ENCODE results near the gene TTC33. TPM values are rescaled to one million over a fixed set of nuclear protein-coding genes. Genes with fewer than 3 reads are reported as not detected.

TTC33 gene
- total and polyA plus RNA-seq, 2 donors = 13.2 to 38.4 TPM

DNA sequence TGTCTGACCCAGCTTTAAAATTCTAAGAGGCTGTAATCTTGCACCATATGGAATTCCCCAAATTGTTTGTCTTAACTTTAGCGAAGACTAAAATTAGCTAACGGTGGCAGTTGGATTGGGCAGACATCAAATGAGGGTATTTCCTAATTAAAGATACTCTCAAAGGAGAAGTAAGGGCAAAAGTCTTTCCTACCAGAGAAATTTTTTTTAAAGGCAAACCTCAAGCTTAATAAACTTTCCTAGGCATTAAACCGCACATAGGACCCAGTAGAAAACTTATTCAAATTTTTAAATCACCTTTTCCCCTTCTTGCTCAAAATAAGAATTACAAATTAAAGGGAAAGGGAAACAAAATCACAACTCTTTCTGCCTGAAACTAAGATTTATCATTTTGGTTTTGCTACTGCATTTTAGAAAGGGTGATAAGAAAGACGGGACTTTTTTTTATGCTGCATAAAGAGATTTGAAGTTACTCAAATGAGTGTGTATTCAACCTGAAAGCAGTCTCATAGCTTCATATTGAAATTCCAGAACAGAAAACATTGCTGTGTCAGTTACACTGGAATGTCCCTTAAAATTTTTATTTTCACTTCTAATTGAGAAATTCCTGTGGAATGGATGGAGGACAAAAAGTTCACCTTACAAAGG lies 265.2 kb downstream of the TTC33 start:
- H3K4me1 ChIP-seq (ENCODE audit: insufficient read depth) = no peaks in the 10 kb centered on the region
- no peak for DNase-seq (ENCODE audit: extremely low spot score)
- H3K4me3 ChIP-seq (ENCODE audit: low read depth, low read length) = no peak overlapping the region
- H3K27ac ChIP-seq (ENCODE audit: low read depth) = no peak overlapping the region
- H3K36me3 ChIP-seq (ENCODE audit: insufficient read depth) = no peaks in the 10 kb centered on the region
- 54% methylated on average over 4 of the region's 4 CpGs for WGBS

DNA sequence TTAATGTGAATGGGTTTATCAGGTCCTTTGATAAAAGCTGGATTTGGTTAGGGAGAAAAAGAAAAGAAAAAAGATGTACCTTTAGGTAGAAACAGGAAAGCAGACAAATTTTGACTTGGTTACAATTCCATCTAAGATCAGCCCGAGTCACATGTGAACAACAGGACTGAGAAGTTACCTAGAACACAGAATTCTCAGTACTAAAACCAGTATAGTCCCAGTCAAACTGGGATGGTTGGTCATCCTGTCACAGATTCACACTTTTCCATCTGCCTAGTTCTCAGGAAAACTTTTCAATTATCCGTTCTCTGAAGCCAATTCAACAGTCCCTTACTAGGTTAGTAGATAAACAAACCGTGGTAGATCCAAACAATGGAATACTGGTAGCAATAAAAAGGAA lies 266.3 kb downstream of the TTC33 start:
- Histone ChIP-seq H3K4me3 (ENCODE audit: low read depth, low read length) (no peak overlapping the region), H3K27ac (ENCODE audit: low read depth) (no peak overlapping the region), H3K4me1 (ENCODE audit: insufficient read depth) (no peaks in the 10 kb centered on the region), H3K36me3 (ENCODE audit: insufficient read depth) (no peaks in the 10 kb centered on the region)
- 67% methylated on average over 3 of the region's 3 CpGs for WGBS
- no peak for DNase-seq (ENCODE audit: extremely low spot score)

DNA sequence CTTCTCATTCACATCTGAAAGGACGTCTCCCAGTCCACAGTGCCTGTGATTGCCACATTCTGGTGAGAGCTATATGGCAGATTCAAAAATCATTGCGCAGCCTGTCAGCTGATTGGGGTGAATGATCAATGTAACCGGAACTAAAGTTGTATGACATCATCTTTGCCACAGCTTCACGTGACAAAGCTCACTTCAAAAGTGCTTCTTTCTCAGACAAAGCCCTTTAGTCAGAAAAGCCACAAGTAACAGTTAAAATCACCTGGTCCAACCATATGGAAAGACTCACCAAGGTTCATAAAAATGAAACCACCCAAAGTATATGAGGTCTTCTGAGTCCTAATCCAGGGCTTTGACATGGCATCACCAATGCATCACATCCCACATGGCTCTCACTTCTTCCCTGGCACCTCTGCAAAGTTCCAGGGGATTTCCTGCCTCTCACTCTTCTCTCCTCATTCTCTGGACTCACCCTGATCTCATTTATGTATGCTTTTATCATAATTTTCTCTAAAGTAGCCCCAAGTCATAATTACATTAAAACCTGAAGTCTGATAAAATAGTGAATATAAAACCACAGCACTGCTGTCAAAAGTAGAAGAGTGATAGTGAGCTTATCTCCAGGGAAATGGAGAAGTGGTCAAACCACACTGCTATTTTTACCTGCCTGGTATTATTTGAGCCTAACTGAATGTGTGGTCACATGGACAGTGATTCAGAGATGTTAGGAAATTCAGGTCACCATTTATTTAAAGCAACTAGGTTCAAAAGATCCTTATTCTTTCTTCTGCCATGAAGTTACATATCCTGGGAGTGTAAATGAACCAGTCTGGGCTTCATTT lies 269.1 kb downstream of the TTC33 start:
- WGBS = 64% methylated on average over 4 of the region's 4 CpGs
- no peak for DNase-seq (ENCODE audit: extremely low spot score)
- no peak overlapping the region for H3K27ac ChIP-seq (ENCODE audit: low read depth)
- H3K4me3 ChIP-seq (ENCODE audit: low read depth, low read length) = no peak overlapping the region
- H3K36me3 ChIP-seq (ENCODE audit: insufficient read depth) = no peaks in the 10 kb centered on the region
- H3K4me1 ChIP-seq (ENCODE audit: insufficient read depth) = no peaks in the 10 kb centered on the region

DNA sequence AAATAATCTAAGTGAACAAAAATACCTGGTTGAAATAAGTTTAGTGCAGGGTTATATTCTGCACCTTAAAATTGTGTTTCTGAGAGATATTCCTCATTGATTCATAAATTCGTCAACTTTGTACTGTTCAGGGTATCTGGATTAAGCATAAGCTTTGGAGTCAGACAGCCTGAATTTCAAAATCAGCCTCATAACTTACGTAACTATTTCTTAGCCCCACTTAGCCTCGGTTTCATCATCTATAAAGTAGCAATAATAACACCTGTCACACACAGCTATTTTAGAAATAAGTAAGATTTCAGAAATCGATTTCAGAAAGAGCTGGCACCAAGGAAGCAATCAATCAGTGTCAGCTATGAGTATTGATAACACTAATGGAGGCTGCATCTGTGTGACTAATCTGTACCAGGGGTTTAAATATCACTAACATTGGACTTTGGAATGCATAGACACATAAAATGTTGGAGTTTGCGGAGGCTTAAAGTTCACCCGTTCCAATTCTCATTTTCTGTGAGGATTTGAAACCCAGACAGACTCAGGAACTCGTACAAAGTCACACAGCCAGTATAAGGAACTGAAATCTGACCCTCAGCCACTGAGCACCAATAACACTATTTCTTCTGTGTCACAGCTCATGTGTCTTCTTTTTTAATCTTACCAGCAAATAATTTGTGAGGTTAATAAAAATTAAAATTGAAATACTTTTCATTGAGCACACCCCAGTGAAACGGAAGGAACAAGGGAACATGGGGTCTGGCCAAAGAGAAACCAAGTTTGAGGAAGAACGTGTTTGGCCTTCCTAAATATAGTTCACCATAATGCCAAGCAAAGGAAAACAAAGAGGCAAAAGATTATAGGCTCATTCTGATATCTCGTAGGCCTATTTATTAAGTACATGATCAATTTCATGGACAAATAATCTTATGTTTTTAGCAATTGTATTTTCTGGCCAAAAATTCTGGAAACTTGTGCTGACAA lies 270.5 kb downstream of the TTC33 start:
- 67% methylated on average over 10 of the region's 10 CpGs for WGBS
- no peaks in the 10 kb centered on the region for H3K4me1 ChIP-seq (ENCODE audit: insufficient read depth)
- no peak overlapping the region for H3K4me3 ChIP-seq (ENCODE audit: low read depth, low read length)
- no peaks in the 10 kb centered on the region for H3K36me3 ChIP-seq (ENCODE audit: insufficient read depth)
- no peak overlapping the region for H3K27ac ChIP-seq (ENCODE audit: low read depth)
- DNase-seq (ENCODE audit: extremely low spot score) = no peak

DNA sequence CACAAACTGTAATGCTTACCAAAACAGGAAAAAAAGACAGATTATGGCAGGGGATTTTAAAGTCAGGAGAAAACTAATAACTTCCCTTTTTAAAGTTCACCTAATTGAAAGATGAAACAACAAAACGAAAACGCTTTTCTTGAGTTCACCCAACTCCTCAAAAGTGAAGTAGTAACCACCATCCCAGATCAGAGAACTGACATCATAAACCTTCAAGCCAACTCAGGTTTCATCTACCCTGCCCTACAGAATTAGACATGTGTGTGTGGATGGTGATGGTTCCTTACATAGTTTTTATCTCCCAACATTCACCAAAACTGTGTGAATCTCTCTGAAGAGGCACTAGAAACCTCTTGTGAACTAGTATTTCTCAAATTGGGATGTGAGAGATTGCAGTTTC lies 271.3 kb downstream of the TTC33 start:
- DNase-seq (ENCODE audit: extremely low spot score) = no peak
- 84% methylated on average over 2 of the region's 2 CpGs for WGBS
- no peak overlapping the region for H3K27ac ChIP-seq (ENCODE audit: low read depth)
- no peak overlapping the region for H3K4me3 ChIP-seq (ENCODE audit: low read depth, low read length)
- H3K4me1 ChIP-seq (ENCODE audit: insufficient read depth) = no peaks in the 10 kb centered on the region
- no peaks in the 10 kb centered on the region for H3K36me3 ChIP-seq (ENCODE audit: insufficient read depth)

DNA sequence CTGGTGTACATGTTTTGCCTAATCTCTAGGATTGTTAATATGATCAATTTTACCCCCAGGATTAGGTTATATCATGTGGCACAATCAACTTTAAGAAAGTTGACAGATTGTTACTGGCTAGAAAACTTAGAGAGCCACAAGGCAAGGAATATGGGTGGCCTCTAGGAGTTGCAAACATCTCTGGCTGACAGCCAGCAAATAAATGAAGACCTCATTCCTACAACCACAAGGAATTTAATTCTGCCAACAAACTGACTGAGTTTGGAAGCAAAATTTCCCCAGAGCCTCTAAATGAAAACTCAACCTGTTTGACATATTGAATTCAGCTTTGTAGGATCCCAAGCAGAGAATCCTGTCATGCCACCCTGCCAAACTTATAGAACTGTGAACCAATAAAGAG lies 272.4 kb downstream of the TTC33 start:
- DNase-seq (ENCODE audit: extremely low spot score) = no peak
- Histone ChIP-seq H3K27ac (ENCODE audit: low read depth) (no peak overlapping the region), H3K4me1 (ENCODE audit: insufficient read depth) (no peaks in the 10 kb centered on the region), H3K36me3 (ENCODE audit: insufficient read depth) (no peaks in the 10 kb centered on the region), H3K4me3 (ENCODE audit: low read depth, low read length) (no peak overlapping the region)

DNA sequence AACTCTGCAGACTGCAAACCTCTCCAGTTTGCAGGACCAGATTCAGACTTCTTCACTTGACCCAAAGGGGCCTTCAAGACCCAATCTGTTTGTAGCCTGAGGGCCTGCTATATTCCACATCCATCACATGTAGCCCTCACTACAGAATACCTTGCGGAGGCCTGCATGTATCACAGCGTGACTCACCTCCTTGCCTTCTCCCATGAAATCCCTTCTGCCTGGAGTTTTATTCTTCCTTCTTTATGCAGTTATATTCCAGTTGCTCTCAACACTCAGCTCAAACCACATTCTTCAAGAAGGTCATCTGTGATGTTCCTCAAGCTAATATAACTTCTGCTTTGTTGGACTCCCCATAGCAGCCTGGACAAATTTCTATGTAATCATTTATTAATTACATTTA lies 274.5 kb downstream of the TTC33 start:
- no peak overlapping the region for H3K27ac ChIP-seq (ENCODE audit: low read depth)
- WGBS = 94% methylated on average over 2 of the region's 2 CpGs
- DNase-seq (ENCODE audit: extremely low spot score) = no peak

DNA sequence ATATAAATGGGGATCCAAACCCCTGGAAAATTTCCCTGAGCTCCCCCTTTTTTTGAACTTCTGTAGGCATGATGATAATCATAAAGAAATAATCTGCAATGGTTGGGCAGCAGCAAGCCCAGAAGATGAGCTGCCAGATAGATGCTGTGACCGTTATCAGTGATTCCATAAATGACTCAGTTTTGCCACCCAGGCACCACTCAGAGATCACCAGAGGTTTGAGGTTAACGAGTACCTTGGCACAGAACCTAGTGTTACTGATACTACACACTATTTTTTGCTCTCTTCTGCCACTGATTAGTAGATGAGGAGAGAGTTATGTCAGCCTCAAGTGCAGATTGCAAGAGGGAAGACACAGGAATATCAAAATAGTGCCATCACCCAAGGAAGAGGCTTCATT lies 275.4 kb downstream of the TTC33 start:
- 55% methylated on average over 2 of the region's 2 CpGs for WGBS
- no peak overlapping the region for H3K27ac ChIP-seq (ENCODE audit: low read depth)
- no peaks in the 10 kb centered on the region for H3K36me3 ChIP-seq (ENCODE audit: insufficient read depth)
- DNase-seq (ENCODE audit: extremely low spot score) = no peak
- H3K4me1 ChIP-seq (ENCODE audit: insufficient read depth) = no peaks in the 10 kb centered on the region
- H3K4me3 ChIP-seq (ENCODE audit: low read depth, low read length) = no peak overlapping the region

More for the DNA sequence above, 274.5 kb downstream of the TTC33 start:
- Histone ChIP-seq H3K4me1 (ENCODE audit: insufficient read depth) (no peaks in the 10 kb centered on the region), H3K4me3 (ENCODE audit: low read depth, low read length) (no peak overlapping the region), H3K36me3 (ENCODE audit: insufficient read depth) (no peaks in the 10 kb centered on the region)

DNA sequence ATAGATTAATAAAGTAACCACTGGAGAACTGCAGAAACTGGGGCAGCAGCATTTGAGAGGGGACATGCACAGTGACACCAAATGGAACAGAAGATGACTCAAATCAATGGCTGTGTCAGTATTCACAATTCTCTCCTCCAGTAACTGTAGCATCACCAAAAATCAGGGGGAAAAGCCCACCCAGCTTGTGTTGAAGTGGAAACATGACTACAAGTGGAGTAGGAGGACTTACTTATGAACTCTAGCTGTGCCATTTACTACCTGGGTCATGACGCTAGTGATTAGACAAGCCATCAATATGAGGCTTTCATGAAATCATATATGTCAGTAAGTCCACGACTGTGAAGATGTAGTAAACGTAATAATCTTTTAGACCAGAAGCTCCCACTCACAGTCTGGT lies 275.8 kb downstream of the TTC33 start:
- Histone ChIP-seq H3K27ac (ENCODE audit: low read depth) (no peak overlapping the region), H3K4me1 (ENCODE audit: insufficient read depth) (no peaks in the 10 kb centered on the region), H3K36me3 (ENCODE audit: insufficient read depth) (no peaks in the 10 kb centered on the region), H3K4me3 (ENCODE audit: low read depth, low read length) (no peak overlapping the region)
- 38% methylated on average over 3 of the region's 3 CpGs for WGBS
- DNase-seq (ENCODE audit: extremely low spot score) = no peak

DNA sequence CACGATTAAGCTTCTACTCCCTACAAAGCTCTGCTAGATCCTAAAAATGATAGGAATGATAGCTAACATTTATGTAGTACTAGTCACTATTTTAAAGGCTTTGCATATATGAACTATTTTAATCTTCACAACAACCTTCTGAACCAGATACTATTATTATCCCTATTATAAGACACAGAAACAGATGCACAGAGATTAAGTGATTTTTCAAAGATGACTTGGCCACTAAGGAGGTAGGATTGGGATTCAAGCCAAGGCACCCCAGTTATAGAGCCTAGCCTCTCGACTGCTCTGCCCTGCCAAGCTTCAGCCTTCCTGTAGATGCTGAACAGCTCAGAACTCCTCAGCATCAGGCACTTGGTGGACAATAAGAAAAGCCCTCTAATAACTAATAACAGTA lies 277.0 kb downstream of the TTC33 start:
- Histone ChIP-seq H3K27ac (ENCODE audit: low read depth) (no peak overlapping the region), H3K4me3 (ENCODE audit: low read depth, low read length) (no peak overlapping the region), H3K4me1 (ENCODE audit: insufficient read depth) (no peaks in the 10 kb centered on the region), H3K36me3 (ENCODE audit: insufficient read depth) (no peaks in the 10 kb centered on the region)
- 68% methylated on average over 2 of the region's 2 CpGs for WGBS
- DNase-seq (ENCODE audit: extremely low spot score) = no peak

DNA sequence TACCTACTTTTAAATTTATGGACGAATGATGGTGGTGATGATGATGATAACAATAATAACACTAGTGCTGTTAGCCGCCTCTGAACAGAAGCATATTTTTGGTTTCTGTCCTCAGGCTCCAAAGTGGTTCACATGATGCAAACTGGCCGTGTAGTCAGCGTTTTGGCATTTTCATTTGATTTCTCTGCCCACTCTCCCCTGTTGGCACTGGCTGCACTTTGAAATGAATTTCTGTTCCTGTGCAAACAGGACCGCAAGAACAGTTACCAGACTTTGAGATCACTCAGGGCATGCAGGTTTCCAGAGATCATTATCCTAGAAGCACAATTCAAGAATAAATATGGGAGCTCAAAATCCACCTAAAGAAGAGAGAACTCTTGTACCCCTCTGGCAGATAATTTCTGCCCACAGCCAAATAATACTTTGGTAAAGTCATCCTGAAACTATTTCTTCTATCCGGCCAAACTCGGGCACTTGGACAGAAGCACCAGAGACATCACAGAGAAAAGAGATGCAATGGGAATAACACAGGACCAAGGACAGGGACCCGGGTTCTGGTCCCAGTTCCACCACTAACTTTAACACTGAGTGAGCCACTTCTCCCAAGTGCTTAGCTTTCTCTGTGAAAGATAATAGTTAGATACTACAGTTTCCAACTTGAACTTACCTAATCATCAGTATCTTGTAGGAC lies 277.8 kb downstream of the TTC33 start:
- no peak for DNase-seq (ENCODE audit: extremely low spot score)
- H3K4me1 ChIP-seq (ENCODE audit: insufficient read depth) = no peaks in the 10 kb centered on the region
- WGBS = 75% methylated on average over 8 of the region's 8 CpGs
- no peak overlapping the region for H3K27ac ChIP-seq (ENCODE audit: low read depth)
- H3K4me3 ChIP-seq (ENCODE audit: low read depth, low read length) = no peak overlapping the region
- H3K36me3 ChIP-seq (ENCODE audit: insufficient read depth) = no peaks in the 10 kb centered on the region

DNA sequence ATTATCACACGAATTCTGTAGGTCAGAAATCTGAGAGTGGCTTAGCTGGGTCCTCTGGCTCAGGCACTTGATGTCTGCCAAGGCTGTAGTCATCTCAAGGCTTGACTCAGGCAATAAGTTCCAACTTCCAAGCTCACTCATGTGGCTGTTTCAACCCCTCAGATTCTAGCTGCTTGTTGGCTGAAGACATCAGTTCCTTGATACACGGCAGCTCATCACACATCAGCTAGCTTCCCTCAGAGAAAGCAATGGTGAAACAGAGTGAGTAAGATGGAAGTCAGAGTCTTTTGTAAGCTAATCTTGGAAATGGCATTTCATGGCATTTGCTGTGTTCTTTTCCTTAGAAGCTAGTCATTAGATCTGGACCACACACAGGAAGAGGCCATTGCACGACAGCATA lies 280.2 kb downstream of the TTC33 start:
- no peaks in the 10 kb centered on the region for H3K36me3 ChIP-seq (ENCODE audit: insufficient read depth)
- no peaks in the 10 kb centered on the region for H3K4me1 ChIP-seq (ENCODE audit: insufficient read depth)
- 78% methylated on average over 3 of the region's 3 CpGs for WGBS
- no peak for DNase-seq (ENCODE audit: extremely low spot score)
- H3K4me3 ChIP-seq (ENCODE audit: low read depth, low read length) = no peak overlapping the region
- H3K27ac ChIP-seq (ENCODE audit: low read depth) = no peak overlapping the region

DNA sequence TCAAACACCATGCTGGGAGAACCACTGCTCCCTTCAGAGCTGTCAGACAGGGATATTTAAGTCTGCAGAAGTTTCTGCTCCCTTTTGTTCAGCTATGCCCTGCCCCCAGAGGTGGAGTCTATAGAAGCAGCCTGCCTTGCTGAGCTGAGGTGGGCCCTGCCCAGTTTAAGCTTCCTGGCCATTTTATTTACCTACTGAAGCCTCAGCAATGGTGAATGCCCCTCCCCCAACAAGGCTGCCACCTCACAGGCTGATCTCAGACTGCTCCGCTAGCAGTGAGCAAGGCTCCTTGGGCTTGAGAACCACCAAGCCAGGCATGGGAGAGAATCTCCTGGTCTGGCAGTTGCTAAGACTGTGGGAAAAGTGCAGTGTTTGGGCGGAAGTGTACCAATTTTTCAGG lies 281.5 kb downstream of the TTC33 start:
- no peaks in the 10 kb centered on the region for H3K36me3 ChIP-seq (ENCODE audit: insufficient read depth)
- no peak overlapping the region for H3K27ac ChIP-seq (ENCODE audit: low read depth)
- no peak for DNase-seq (ENCODE audit: extremely low spot score)
- WGBS = 91% methylated on average over 2 of the region's 2 CpGs
- H3K4me1 ChIP-seq (ENCODE audit: insufficient read depth) = no peaks in the 10 kb centered on the region
- H3K4me3 ChIP-seq (ENCODE audit: low read depth, low read length) = no peak overlapping the region
